SU-DHL-6 (cell line): ENCODE measurements around the gene DRAP1.

Experiments used
- CTCF ChIP-seq: fragments of 200-600 bp; sonication (generic); IDR thresholded peaks from one replicate; pipeline ENCODE4 v1.5.1; 2017; ENCODE audit warnings: antibody characterized with exemption, mild to moderate bottlenecking, low read length, moderate library complexity; ENCODE audit not compliant: insufficient read depth, poor library complexity, severe bottlenecking
- EZH2phosphoT487 ChIP-seq: fragments of 200-600 bp; sonication (generic), shearing (Covaris generic); conservative IDR thresholded peaks from 2 replicates; pipeline ENCODE4 v1.6.1; 2018; ENCODE audit warnings: mild to moderate bottlenecking, antibody characterized with exemption, low read length, moderate library complexity, mixed read lengths

- TF ChIP-seq CTCF, result no peak
- no peak for TF ChIP-seq EZH2phosphoT487
Observed at GRCh38 chr11:65903715-65904114, 15.5 kb upstream of the DRAP1 start.
